Activated CD4-positive, alpha-beta T cell treated with anti-CD3 and anti-CD28 coated beads, Interleukin-2, Interleukin-6, amounts not matched to agents 100 ng/mL and 50 ng/mL, durations not matched to agents 16 hours and 8 hours (primary cell): ENCODE measurements around the gene CHRNA7.
"Not testable (repeated sequence)": the region's sequence is repeated elsewhere in the genome, so short reads cannot be mapped to it uniquely, and the experiment has no call there.

Source experiments
- DNase-seq: peaks from one replicate; pipeline ENCODE4 v3.0.0-alpha.2; 2020

The CHRNA7 gene

GRCh38 chr15:32120577-32121383, 90.5 kb downstream of the CHRNA7 start:
- DNase-seq, result no peak

DNA sequence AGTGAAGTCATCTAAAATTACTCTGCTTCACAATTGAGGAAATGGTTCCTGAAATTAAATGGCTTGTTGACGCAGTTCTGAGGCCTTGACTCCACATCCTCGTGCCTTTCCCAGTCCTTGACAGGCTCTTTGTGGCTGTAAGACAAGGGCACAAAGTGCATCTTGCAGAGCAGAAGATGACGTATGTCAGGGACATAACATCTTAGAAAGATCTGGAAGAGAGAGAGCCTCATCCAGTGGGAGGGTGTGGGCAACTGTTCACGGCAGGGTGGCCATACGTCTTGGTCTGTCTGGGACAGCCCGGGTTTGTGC, 91.0 kb downstream of the CHRNA7 start:
- DNase-seq, result no peak

DNA sequence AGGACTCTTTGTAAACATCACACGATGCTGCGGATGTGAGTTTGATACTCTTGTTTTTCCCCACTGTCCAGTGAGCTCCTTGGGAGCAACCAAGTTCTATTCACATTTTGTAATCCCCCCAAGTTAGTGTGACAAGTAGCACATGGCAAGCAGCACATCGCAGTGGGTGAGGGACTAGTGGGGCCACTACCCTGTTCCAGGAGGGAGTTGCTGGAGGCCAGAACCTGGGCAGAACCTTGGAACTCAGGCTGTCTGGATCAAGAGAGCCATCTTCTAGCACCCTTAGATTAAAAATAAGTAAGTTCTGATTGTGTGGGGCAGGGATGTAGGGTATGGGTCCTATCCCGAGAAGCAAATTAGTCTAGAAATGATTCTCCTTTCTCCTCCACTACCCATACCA, 91.7 kb downstream of the CHRNA7 start:
- DNase-seq, result no peak

DNA sequence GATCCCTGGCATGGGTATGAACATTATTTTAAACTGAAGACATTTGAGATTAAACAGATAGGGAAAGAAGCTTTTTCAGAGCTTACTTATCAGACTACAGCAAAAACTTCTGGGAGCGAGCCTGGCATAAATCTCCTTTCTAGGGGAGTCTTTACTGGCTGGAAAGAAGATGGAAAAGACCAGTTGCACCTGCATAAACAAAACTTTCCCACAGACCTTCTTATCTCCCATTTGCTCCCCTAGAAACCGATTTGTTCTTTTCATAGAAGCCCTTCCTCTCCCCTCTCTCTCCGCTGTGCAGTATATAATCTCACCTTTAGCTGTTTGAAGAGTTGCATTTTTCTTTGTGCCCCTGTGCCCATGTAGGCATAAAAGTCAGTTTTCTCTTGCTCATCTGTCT, 93.2 kb downstream of the CHRNA7 start:
- no peak for DNase-seq

DNA sequence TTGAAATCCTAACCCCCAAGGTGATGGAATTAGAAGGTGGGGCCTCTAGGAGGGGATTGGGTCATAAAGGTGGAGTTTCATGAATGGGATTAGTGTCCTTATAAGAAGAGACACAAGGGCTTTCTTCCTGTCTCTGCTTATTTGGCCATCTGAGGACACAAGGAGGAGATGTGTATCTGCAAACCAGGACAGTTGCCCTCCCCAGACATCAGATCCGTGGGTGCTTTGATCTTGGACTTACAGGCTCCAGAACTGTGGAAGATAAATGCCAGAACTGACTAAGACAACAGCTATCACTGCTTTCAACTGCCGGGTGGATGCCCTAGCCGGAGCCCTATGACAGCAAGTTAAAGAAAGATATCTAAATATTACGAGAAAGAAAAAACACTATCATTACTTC, 94.4 kb downstream of the CHRNA7 start:
- no peak for DNase-seq

DNA sequence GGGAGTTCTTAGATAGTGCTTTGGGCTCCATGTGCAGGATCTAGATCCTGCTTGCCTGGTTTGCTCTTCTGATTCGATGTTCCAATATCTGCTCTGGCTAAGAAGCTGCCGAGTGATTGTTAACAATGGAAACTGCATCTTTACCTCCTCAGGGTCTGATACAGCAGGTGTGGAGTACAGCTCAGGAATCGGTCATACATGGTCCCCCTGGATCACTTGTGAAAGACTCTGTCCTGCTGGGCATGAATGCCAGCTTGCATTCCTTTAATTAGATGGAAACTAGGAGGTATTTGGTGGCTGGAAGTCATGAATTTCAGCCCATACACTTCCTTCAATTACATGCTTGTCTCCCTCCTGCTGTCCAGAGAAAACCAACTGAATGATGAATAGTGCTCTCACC, 95.3 kb downstream of the CHRNA7 start:
- DNase-seq, result no peak

GRCh38 chr15:32129815-32130214, 99.5 kb downstream of the CHRNA7 start:
- DNase-seq, result no peak

GRCh38 chr15:32130823-32131222, 100.5 kb downstream of the CHRNA7 start:
- no peak for DNase-seq

DNA sequence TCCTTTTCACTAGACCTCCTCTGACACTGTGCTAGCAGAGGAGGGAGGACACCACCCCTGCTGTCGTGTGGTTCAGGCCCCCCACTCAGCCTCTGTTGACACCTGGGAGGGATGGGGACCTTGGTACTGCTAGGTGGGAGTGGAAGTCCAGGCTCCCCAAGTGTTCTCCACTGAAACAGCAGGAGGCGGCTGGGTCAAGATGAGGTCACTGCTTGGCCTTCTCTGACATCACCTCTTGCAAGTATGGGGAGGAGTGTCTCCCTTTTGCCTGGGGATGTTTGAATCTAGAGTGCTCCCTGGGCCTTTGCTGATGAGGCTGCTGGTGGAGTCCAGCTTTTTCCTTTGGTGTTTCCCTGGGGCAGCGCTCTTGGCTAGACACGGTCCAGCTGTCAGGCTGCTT, 101.5 kb downstream of the CHRNA7 start:
- no peak for DNase-seq

DNA sequence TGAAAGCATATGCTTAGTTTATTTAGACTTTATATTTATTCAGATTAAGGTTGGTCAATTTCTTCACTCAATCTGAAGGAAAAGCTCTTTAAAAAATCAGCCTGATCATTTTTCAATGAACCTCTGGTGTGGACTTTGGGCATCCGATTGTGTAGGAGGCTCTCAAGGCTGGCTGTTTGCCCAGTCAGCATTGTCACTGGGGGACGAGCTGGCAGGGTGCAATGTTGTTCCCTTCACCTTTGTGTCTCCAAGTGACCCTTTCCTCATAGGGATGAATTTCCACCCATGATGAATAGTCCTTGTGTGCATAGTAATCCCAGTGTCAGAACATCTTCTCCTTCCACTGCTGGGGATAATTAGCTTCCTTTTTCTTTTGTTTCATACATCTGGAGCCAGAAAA, 102.5 kb downstream of the CHRNA7 start:
- DNase-seq, result no peak

DNA sequence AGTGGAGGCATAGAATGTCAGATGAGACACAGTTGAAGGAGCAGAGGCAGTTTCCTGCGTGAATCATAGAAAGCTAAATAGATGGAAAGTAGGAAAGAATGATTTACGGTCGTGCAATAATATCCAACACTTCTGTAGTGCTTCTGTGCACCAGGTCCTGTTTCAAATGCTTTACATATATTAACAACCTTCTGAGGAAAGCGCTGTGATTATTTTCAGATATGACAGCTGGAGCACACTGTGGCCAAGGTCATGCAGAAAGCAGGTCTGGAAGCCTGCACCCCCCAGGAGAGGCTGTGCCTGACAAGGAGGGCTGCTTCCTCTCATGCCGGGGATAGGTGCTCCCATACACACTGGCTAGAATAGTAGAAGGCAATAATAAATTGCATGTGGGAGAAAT, 104.5 kb downstream of the CHRNA7 start:
- no peak for DNase-seq

DNA sequence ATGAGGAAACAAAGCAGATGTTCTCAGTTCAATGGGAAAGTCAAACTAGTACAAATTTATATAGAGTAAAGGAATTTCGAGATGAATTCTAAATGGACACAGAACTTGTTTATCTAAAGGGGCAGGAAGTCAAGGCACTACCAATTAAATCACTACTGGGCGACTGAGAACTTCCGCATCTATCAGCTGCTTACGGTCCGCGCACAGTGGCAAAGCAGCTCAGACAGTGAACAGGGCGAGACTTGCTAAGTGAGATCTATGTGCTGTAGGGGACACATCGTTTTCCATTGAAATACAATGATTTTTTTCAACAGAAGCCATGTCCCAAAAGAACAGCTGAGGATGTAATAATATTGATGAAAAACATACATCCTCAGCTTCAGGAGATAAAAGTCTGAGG, 105.0 kb downstream of the CHRNA7 start:
- DNase-seq, result no peak

DNA sequence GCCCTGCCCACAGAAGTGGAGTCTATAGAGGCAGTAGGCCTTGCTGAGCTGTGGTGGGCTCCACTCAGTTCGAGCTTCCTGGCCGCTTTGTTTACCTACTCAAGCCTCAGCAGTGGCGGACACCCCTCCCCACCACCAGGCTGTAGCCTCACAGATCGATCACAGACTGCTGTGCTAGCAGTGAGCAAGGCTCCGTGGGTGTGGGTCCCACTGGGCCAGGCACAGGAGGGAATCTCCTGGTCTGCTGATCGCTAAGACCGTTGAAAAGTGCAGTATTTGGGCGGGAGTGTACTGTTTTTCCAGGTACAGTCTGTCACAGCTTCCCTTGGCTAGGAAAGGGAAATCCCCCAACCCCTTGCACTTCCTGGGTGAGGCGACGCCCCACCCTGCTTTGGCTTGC, 115.2 kb downstream of the CHRNA7 start:
- DNase-seq, result not testable (repeated sequence)

DNA sequence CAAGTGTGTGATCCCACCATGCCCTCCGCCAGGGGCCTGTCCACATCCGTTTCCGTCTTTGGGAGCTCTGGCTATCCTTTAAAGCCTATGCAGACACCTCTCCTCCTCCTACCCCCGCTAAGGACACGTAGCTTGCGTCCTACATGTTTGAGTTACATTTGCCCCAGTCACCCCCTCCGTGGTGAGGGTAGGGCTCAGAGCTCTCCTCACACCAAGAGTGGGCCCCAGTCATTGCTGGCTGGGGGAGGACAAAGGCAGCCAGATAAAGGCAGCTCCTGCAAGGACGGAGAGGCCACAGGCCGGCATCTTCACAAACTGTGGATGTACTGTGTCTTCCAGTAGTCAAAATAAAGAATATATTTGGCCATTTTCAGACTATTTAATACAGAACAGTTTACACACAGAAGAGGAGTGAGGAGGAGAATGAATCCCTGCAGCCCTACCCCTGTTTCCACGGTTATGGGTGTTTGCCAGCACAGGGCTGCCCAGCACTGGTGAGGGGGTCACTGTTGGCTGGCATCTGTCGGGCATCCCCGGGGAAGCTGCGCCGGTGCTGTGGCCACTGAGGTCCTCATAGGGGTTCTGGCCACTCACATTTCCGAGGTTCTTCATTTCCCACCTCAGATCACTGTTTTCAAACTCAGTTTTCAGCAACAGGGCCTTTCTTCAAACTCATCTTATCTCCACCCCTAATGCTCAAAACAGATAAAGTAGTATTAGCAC, 118.7 kb downstream of the CHRNA7 start:
- DNase-seq, result no peak

DNA sequence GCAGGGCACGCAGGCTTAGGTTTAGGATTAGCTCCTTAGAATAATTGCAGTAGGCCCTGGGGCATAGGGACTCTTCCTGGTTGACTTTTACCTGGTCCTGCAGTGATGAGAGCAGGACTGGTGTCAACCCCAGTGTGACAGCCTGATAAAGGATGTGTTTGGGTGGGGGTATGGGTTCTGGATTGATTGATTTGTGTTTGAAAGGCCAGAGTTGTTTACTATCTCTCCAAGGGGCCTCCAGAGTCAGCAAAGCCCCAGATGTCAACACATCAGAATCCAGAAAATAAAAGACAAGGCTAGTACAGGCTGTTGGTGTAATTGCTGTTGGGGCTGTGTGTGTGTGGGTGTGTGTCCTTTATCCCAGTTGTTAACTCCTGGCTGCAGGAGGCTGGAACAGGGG, 122.3 kb downstream of the CHRNA7 start:
- no peak for DNase-seq

- DNase-seq, result not testable (repeated sequence)
Measured at GRCh38 chr15:32153868-32154623, 123.7 kb downstream of the CHRNA7 start.

- not testable (repeated sequence) for DNase-seq
Measured at GRCh38 chr15:32162143-32162542, 131.8 kb downstream of the CHRNA7 start.

DNA sequence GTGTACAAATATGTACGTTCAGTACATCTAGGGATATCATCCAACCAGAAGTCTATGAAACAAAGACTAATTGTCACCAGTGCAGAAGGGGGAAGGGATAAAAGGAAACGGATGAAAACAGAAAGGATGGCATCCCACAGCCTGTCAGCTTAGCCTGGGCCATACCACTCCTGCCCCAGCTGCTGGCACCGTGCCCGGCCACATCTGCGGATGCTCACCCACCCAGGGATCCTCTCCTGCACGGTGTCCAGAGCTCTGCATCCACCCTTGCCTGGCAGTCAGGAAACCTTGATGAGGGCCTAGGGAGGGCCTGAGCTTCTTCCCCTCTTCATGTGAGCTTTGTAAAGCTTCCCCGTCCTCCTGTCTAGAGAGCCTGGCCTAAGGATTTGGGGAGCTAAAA, 133.8 kb downstream of the CHRNA7 start:
- DNase-seq, result not testable (repeated sequence)

DNA sequence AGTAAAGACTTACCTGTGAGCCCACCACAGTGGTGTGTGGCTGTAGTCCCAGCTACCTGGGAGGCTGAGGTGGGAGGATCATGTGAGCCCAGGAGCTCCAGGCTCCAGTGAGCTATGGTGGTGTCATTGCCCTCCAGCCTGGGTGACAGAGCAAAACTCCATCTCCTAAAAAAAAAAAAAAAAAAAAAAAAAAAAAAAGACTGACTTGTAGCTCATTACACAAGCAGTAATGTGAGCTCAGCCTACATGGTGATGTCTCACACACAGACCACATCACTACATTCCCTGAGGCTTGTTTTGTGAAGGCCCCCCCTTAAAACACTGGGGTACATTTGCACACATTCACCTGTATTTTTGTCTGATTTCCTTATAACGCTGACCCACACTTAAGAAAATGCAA, 134.4 kb downstream of the CHRNA7 start:
- DNase-seq, result not testable (repeated sequence)

- DNase-seq, result not testable (repeated sequence)
Measured at GRCh38 chr15:32165775-32166174, 135.5 kb downstream of the CHRNA7 start.

DNA sequence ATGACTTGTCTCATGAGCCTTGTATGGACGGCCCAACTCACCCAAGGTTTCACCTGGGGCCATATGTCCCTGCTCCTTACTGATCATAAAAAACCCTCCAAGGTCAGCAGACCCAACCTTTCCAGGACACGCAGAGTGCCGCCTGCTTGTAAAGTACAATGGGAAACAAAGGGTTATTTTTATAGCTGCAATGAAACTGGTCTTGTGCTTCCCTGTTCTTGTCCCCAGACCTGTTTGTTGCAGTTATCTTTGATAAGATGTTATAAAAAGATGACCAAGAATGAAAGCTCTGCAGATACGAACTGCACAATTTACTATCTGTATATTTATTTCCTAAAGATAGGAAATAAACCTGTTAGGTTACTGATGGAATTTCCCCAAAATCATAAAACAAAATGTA, 136.0 kb downstream of the CHRNA7 start:
- DNase-seq, result not testable (repeated sequence)

- DNase-seq, result not testable (repeated sequence)
Measured at GRCh38 chr15:32167913-32168312, 137.6 kb downstream of the CHRNA7 start.

DNA sequence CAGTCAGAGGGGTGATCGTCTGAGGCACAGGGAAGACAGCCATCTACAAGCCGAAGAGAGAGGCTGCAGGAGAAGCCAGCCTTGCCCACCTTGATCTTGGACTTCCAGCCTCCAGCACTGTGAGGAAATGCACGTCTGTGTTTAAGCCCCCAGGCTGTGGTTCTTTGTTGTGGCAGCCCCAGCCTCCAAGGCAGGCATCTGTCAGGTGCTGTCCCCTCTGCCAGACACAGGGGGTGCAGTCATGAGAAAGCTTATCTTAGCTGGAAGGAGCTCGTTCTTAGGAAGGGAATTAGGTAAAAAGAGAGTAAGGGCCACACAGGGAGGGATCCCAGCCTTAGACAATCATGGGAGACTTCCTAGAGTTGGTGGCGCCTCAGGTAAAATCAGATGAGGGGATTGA, 150.3 kb downstream of the CHRNA7 start:
- not testable (repeated sequence) for DNase-seq

DNA sequence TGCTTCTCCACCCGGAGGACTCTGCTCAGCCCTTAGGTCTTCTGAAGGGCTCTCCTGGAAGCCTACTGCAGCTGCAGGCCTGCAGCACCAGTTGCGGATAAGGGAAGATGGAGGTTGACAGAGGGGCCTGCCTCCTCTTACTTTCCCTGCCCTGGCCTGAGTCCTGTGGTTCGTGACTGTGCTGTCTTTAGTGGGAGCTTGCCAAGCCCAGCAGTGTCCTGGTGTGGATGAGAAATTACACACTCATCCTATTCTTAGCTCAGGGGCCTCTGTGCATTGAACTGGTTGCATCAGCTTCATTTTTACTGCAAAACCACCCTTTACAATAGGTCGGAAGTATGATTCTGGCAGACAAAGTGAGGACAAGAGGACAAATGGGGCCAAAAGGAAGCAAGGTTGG, 163.5 kb downstream of the CHRNA7 start:
- not testable (repeated sequence) for DNase-seq
